Measurements from ENCODE around the gene ANO9.

DNA sequence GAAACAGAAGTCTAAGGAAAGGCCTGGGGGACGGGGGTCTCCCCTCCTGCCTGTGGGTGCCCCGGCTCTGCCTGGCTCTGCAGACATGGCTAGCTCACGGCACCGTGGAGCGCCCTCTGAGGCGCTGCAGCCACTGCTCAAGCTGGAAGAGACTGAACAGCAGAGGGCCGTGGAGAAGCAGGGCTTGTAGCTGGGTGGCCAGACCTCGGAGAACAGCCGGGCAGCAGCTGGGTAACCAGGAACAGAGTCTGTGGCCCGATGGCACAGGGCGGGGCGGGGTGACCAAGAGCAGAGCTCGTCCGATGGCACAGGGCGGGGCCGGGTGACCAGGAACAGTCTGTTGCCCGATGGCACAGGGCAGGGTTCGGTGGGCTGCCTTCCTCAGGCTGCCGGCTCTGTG is 47.2 kb upstream of the ANO9 start:
- no peak for TF ChIP-seq EZH2phosphoT487 (IDR thresholded peaks at IDR 0.05; ENCODE audit: insufficient read depth, low read depth)
- TF ChIP-seq EZH2 (IDR thresholded peaks at IDR 0.05; ENCODE audit: insufficient read depth, poor library complexity, severe bottlenecking) = no peak
